ENCODE results near the gene SH2D2A.

The SH2D2A gene

DNA sequence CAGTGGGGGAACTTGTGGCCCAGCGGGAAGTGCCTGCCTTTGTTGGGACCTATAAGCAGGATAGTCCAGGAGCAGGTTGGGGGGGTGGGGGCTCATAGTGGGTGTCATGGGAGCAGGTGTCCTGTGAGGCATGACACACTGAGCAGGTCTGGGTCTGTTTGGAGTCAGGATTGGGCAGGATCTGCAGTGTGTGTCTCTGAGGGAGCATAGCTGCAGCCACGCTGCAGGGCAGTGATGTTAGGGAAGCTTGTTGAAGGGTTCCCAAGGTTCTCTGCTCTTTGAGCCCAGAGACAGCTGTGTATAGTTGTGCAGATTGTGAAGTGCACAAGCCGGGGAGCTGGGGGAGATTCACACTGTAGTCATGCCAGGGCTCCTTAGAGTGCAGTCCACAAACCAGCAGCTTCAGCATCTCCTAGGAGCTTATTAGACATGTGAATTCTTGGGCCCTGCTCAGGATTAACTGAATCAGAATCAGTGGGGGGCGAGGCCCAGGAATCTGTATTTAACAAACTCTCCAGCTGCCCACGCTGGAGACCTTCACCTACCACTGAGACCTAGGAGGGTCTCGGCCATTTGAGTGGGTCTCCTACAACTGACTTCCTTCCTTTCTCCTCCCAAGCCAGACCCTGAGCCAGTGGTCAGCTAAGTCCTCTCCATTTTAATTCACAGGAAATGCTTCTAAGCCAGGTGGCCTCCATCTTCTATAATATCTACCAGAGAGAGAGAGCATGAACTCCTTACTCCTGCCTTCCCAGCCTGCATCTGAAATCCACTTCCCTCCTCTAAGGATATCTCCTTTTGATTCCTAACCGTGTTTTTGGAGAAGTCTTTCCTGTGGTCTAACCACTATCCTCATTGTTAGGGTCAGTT, 31.2 kb upstream of the SH2D2A start:
- no peak for DNase-seq

DNA sequence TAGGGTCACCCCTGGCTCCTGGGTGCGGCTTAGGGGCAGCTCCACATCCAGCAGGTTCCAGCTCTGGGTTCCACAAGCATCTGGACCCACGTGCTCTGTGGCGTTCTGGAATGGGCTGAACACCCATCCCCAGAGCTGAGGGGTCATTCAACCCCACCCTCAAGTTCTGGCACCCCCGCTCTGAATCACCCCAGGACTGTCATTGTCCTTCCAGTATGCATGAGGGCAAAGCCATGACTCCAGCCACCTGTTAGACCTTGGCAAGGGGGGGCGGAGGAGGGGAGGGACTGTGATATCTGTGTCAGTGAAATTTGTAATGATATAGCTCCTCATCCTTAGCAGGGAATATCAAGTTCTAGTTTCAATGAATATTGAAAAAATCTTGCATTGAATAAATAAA, 30.0 kb upstream of the SH2D2A start:
- DNase-seq = no peak

DNA sequence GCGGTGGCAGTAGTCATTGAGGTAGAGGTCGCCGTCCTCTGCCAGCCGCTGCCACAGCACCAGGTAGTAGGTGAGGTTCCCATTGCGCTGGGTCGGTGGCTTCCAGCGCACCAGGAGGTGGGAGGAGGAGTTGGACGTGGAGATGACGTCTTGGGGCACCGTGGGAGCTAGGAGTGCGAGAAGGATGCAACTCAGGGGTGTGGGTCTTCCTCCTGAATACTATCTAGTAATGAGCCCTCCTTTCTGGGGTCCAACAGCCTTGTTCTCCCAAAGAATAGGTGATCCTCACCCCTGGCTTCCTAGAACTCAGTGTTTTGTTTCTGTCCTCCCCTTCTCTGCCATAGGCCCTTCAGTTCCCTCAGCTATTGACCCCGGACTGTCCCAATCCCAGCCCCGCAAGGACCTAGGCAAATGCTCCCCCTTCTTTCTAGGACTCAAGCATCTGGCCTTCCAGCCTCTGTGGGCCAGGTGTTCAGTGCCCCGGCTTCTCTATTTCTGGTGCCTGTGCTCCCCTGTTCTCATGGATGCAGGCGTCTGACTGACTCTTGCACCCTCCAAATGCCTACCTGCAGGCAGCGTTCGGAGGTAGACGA, 29.4 kb upstream of the SH2D2A start:
- DNase-seq = no peak

DNA sequence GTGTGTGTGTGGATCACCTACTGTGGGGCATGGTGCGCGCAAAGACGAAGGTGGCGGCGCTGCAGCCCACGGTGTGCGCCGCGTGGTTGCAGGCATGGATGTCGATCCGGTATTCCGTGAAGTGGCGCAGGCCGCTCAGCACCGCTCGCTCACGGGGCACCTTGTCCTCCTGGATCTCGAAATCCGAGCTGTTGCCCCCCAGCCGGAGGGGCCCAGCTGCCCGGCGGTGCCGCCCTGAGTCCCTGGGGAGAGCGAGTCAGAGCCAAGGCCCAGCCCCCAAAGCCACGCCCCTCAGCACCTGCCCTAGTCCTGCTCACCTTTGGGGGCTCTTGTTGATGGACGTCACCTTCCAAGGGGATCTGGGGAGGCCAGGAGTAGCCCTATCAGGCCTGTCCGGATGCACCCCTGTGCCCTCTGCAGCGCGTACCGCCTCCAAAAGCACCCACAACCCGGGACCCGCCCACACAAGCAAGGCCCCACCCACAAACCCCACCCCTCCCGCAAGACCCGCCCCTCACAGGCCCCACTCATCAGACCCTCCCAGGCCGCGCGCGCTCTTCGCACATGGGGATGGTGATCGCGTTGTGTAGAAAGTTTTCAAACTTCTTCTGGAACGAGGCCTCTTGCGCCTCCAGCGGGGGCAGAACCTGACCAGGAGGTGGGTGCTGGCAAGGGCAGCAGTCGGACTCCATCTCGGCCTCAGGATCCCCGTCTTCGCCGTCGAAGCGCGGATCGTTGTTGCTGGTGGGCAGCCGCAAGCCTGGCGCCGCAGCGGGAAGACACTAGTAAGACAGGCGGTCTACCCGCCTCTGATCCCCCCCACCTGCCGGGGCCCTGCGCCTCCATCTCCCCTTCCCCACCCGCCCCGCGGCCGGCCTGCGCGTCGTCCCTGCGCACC, 28.7 kb upstream of the SH2D2A start:
- DNase-seq = no peak

DNA sequence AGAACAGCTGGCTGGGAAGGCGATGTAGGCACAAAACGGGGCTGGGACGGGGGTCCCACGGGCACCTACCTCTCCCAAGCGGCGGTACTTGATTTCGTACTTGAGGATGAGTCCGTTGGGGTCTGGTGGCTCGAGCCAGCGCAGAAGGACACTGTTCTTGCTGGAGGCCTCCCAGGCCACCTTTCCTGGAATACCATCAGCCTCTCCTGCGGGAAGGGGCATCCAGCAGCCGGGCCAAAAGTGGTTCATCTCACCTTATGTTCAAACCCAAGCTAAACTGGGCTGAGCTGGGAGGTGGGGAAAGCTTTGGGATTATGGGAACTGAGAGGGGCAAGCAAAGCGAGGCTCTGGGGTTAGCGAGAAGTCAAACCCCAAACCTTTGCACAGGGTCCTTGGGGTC, 28.0 kb upstream of the SH2D2A start:
- DNase-seq = no peak

DNA sequence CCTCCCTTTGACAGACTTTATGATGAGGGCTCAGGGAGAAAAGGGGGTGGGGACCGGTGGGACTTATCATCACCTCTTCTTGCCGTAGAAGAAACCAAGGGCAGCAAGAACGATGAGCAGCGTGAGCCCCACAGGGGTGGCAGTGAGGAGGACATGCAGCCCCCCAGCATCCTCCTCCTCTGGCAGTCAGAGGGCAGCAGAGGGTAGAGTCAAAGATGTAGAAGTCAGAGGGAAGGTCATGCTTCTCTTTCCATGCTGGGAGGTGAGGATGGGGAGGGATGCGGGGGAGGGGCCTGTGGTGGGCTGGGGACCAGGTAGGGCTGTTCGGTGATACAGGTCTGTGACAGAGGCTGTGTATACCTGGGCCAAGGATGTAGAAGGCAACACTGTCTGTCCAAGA, 27.5 kb upstream of the SH2D2A start:
- no peak for DNase-seq

DNA sequence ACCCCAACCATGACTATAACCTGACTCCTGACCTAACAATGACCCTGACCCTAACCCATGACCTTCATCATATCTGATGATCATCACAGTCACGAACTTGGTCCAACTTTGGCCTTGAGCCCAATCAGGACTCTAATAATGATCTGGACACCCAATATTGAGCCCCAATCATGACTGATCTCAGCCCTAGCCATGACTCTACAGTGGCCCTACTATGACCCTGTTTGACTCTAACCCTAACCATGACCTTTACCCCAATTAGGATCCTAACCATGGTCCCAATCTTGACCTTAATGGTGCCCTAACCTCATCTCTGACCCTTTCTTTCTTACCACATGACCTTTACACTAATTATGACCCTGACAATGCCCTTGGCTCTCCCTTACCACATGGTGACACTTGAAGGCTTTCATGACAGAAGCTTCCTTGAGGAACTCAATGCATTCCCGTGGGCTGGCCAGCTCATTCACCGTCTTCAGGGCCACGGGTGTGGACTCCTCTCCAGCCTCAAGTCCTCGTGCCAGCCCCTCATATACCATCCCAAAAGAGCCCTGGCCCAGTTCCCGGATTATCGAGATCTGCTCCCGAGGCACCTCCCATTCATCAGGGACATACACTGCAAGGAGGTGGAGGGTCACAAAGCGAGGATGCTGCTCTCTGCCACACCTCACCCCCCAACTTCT, 26.1 kb upstream of the SH2D2A start:
- DNase-seq = no peak

DNA sequence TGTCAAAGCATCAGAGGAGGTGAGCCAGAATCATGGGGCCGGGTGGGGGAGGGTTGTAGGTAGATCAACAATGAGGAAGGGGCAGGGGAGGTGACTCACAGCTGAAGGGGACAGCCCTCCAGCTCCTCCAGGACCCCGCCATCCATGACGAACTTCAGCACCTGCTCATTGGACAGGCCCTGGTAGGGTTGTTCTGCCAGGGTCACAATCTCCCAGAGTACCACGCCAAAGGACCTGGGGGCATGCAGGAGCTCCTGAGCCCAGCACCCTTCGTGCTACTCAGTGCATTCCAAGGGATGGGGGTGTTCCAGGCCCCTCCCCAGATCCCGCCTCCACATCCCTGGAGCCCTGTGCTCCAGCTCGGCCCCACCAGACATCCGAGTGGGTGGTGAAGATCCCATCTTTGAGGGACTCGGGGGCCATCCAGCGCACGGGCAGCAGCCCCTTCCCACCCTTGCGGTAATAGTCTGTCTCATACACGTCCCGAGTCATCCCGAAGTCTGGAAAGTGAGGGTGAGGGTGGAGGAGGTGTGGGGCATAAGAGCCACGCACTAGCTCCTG, 24.7 kb upstream of the SH2D2A start:
- no peak for DNase-seq

- DNase-seq = no peak
Observed at GRCh38 chr1:156840898-156841279, 24.2 kb upstream of the SH2D2A start.

GRCh38 chr1:156840186-156840897, 23.7 kb upstream of the SH2D2A start:
- DNase-seq = no peak

DNA sequence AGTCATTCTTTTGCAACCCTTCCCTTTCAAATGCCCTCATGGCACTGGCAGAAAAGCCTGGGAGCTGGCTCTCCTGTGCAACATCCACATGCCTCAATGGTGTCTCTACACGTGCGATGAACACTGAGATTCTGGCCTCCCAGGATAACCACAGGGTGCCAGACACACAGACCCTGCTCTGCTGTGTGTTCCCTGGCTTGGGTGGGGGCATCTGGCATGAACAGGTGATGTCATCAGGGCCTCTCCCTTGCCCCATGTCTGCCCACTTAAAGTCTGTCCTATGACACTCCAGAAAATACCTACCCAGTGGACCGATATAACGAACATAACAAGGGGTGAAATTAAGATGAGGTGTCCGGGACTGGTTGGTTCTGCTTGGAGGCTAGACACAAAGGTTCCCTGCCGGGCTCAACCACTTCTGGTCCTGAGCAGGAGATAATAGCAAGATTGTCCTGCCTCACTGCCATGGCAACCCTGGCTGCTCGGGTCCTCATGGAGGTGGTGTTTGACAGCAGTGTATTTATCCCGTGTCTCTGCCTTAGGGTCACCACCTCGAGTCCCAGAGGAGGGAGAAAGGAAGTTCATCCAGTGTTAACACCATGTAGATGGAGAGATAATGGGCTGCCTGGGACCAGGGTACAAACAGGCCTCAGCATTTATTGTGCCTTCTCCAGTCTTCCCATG, 22.9 kb upstream of the SH2D2A start:
- peak; percentile 62 for DNase-seq

DNA sequence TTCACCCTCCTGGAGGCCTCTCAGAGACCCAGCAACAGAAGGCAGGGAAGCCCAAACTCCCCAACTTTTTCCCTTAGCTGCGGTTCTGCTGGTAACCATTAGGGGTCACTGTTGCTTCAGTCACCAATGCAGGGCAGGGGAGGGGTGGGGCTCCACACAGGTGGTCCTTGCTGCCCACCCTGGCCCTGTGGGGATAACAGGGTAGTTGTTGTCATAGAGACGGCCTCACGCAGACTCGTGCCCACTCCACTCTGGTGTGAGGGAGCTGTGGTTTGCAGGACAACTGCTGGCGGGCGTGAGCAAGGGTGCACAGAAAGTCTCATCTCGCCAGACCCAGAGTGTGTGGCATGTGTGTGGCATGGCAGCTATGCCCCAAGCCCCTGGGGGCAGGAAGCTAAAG, 22.3 kb upstream of the SH2D2A start:
- DNase-seq = no peak

DNA sequence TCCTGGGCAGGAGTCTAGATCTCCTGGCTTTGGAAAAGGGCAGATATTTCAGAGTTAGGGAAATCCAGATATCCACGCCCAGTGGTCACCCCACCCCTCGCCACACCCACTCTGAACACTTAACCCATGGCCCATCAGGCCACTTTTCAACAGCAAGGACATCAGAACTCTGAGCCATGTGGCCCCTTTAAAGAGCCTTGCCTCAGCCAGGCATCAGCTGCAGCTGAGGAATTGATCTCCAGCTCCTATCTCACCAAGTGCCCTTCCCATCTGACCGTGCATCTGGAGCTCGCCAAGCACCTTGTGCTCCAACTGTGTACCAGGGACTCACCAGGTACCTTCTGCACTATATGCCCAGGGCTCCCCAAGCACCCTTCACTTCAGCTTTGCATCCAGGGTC, 20.2 kb upstream of the SH2D2A start:
- DNase-seq = no peak

GRCh38 chr1:156836041-156836654, 19.5 kb upstream of the SH2D2A start:
- DNase-seq = no peak

DNA sequence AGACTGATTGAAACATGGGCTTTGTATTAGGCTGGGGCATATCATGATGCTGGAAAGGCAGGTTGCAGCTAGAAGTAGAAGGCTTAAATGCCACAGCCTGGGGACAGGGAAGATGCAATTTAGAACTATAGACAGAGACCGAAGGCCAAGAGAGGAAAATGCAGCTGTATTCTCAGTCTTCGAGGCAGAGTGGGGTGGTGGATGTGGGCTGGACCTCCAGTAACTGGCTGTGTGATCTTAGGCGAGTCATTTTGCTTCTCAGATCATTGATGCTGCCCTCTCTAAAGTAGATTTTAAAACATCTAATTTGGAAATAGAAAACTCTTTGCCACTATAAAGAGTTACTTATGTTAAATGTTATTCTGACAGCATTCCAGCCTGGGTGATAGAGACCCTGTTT, 17.7 kb upstream of the SH2D2A start:
- no peak for DNase-seq

GRCh38 chr1:156833603-156834002, 17.0 kb upstream of the SH2D2A start:
- no peak for DNase-seq

DNA sequence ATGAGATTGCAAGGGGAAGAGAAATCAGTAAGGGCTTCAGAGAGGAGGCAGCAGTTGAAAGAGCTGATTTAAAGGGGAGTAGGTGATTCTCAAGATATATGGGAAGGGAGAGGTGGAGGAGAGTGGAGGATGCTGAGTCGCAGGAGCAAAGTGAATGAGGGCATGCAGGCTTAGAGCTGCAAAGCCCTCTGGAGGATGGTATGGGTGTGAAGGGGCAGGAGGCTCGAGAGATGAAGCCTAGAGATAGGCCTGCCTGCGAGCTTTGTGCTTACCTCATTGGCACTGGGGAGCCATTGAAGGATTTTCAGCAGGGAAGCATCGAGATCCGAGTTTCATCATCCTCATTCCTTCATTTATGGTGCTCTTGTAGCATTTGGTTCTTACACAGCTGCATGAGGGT, 15.8 kb upstream of the SH2D2A start:
- no peak for DNase-seq

GRCh38 chr1:156828400-156829124, 11.9 kb upstream of the SH2D2A start:
- no peak for DNase-seq

GRCh38 chr1:156826630-156827029, 10.0 kb upstream of the SH2D2A start:
- DNase-seq = no peak

DNA sequence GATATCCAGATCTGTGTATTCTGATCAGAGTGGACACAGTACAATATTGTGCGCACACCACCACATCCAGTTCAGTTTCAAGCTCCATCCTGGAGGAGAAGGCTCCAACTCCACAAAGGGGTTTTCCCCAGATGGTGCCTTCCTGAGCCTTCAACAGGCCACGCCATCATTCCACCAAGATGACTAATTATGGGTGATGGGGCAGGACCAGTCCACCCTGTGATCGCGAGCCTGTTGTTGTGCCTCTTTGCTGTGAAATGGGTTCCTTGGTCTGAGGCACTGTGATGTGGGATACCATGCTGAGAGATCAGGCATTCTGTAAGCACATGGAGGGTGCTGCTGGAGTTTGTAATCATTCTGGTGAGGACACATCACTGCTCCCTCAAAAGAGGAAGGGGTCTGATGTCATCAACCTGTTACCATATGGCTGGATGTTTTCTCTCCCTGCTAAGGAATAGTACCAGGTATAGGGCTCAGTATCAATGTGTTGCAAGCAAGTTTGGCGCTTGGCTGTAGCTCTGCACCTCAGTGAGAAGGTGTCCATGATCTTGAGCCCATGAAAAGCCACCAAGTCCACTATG, 6.7 kb upstream of the SH2D2A start:
- DNase-seq = no peak

Data from NCI-H187 treated with DMSO at 0.1 percent for 48 hours (cell line).